WTC11 (cell line): Measurements from ENCODE around the gene CBFB. TPM values are rescaled to one million over a fixed set of nuclear protein-coding genes. Genes with fewer than 3 reads are reported as not detected.

ENCODE experiments used
- ATAC-seq: fragments of 200-7000 bp; cut with Tn5 transposase; 2 replicates; pipeline ENCODE4 v1.10.0; 2021; ENCODE audit warnings: mild to moderate bottlenecking, moderate library complexity
- CTCF ChIA-PET: fragments of 300-600 bp; sonication (Branson Sonifier 250); formaldehyde crosslinking; loops from one replicate; lab custom pipeline; 2021; ENCODE audit warnings: antibody characterized with exemption; lab: Charles Lee
- POLR2A ChIA-PET: fragments of 350-600 bp; sonication (Branson Sonifier 250); formaldehyde crosslinking; loops from one replicate; lab custom pipeline; 2021; ENCODE audit warnings: antibody characterized with exemption; lab: Charles Lee
- DNase-seq: peaks from one replicate; pipeline ENCODE4 v3.0.0; 2021; ENCODE audit warnings: low spot score
- H3K27ac Mint-ChIP-seq: 2 replicates; pipeline ENCODE4 v1.8.0; 2021; ENCODE audit warnings: mixed read lengths
- H3K27me3 Mint-ChIP-seq: 2 replicates; pipeline ENCODE4 v1.8.0; 2021; ENCODE audit warnings: low read depth, mild to moderate bottlenecking, moderate library complexity, mixed read lengths
- H3K36me3 Mint-ChIP-seq: 2 replicates; pipeline ENCODE4 v1.8.0; 2021; ENCODE audit warnings: mixed read lengths
- H3K4me1 Mint-ChIP-seq: 2 replicates; pipeline ENCODE4 v1.8.0; 2022; ENCODE audit warnings: mixed read lengths
- H3K4me3 Mint-ChIP-seq: 2 replicates; pipeline ENCODE4 v1.8.0; 2021; ENCODE audit warnings: mild to moderate bottlenecking, moderate library complexity, mixed read lengths
- H3K9me3 Mint-ChIP-seq: 2 replicates; pipeline ENCODE4 v1.8.0; 2021; ENCODE audit warnings: mixed read lengths
- ATF2 ChIP-seq: sonication (generic); formaldehyde crosslinking; IDR thresholded peaks from 2 replicates; pipeline ENCODE4 v1.8.1; 2022; ENCODE audit warnings: low read depth, missing genetic modification reagents, borderline replicate concordance
- ESRRA ChIP-seq: sonication (generic); formaldehyde crosslinking; IDR thresholded peaks from 2 replicates; pipeline ENCODE4 v1.8.1; 2022; ENCODE audit warnings: mild to moderate bottlenecking, missing genetic modification reagents, borderline replicate concordance
- FOXP4 ChIP-seq: sonication (generic); formaldehyde crosslinking; IDR thresholded peaks from 2 replicates; pipeline ENCODE4 v1.8.0; 2022; ENCODE audit warnings: mild to moderate bottlenecking, missing genetic modification reagents
- GABPB1 ChIP-seq: sonication (generic); formaldehyde crosslinking; IDR thresholded peaks from 2 replicates; pipeline ENCODE4 v1.8.1; 2023; ENCODE audit warnings: mild to moderate bottlenecking, missing genetic modification reagents
- GRHL2 ChIP-seq: fragments of 250-450 bp; sonication (Bioruptor Pico); IDR thresholded peaks from 2 replicates; pipeline ENCODE4 v1.8.0; 2022; ENCODE audit warnings: mild to moderate bottlenecking, moderate library complexity; ENCODE audit not compliant: insufficient replicate concordance, severe bottlenecking
- JUN ChIP-seq: sonication (generic); formaldehyde crosslinking; IDR thresholded peaks from 2 replicates; pipeline ENCODE4 v1.8.0; 2023; ENCODE audit warnings: mild to moderate bottlenecking, missing genetic modification reagents
- PRDM15 ChIP-seq: sonication (generic); formaldehyde crosslinking; IDR thresholded peaks from 2 replicates; pipeline ENCODE4 v1.8.0; 2022; ENCODE audit warnings: missing genetic modification reagents
- RORB ChIP-seq: fragments of 250-450 bp; sonication (Bioruptor Pico); IDR thresholded peaks from 2 replicates; pipeline ENCODE4 v1.9.0; 2021; ENCODE audit warnings: mild to moderate bottlenecking
- SMAD4 ChIP-seq: sonication (generic); formaldehyde crosslinking; IDR thresholded peaks from 2 replicates; pipeline ENCODE4 v1.8.0; 2022; ENCODE audit warnings: mild to moderate bottlenecking, missing genetic modification reagents
- TEAD4 ChIP-seq: sonication (generic); formaldehyde crosslinking; IDR thresholded peaks from 2 replicates; pipeline ENCODE4 v1.8.0; 2022; ENCODE audit warnings: mild to moderate bottlenecking, missing genetic modification reagents
- ZNF232 ChIP-seq: sonication (generic); formaldehyde crosslinking; IDR thresholded peaks from 2 replicates; pipeline ENCODE4 v1.8.0; 2022; ENCODE audit warnings: mild to moderate bottlenecking, missing genetic modification reagents
- total RNA-seq: library from RNA; stranded (reverse); gene quantifications from 3 replicates; pipeline ENCODE4 v1.2.3, GENCODE V29; 2021
- TF ChIP-seq, protein P1 (sequence below): sonication (generic); formaldehyde crosslinking; IDR thresholded peaks from 2 replicates; pipeline ENCODE4 v1.8.1; 2022; ENCODE audit warnings: mild to moderate bottlenecking, missing genetic modification reagents, moderate library complexity, borderline replicate concordance
- TF ChIP-seq, protein P2 (sequence below): sonication (generic); formaldehyde crosslinking; IDR thresholded peaks from 2 replicates; pipeline ENCODE4 v1.8.0; 2023; ENCODE audit warnings: mild to moderate bottlenecking, missing genetic modification reagents

The CBFB gene
- total RNA-seq, 1 experiment from 2014 or later = 36.9 TPM

DNA sequence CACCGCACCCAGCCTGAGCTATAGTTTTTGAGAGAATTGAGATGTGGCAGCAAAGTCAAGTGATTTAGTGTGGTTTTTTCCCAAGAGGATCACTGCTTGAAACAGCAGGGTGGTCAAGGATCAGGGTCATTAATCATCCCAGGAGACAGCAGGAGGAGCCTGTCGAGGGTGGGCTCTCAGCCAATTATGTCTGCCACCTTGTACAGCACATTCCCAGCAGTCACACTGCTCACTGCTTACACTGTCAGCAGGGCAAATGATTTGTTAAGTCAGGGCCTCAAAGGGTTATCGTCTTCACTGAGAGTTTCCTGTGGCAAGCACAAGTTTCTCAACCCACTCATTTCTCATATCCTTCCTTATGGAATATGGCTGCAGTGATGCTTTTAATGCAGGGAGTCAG lies 108.7 kb downstream of the CBFB start (continued):
- TF ChIP-seq, protein P1, sequence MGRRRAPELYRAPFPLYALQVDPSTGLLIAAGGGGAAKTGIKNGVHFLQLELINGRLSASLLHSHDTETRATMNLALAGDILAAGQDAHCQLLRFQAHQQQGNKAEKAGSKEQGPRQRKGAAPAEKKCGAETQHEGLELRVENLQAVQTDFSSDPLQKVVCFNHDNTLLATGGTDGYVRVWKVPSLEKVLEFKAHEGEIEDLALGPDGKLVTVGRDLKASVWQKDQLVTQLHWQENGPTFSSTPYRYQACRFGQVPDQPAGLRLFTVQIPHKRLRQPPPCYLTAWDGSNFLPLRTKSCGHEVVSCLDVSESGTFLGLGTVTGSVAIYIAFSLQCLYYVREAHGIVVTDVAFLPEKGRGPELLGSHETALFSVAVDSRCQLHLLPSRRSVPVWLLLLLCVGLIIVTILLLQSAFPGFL (CRISPR knock-in tag) = no peak
- TF ChIP-seq, all 79 proteins: peak for 0

GRCh38 chr16:67141391-67141790 lies 112.4 kb downstream of the CBFB start:
- H3K4me3 Mint-ChIP-seq = no peak overlapping the region
- ChIA-PET POLR2A (no interaction called here), CTCF (interaction anchor here (0.7 to 1.8 kb wide), 5 partner anchors 9 to 180 kb away, joined by 3 to 7 read pairs (median 4); partner anchors contain the start of genes B3GNT9, CES3 and NOL3)
- H3K27me3 Mint-ChIP-seq = no peaks in the 10 kb centered on the region
- no peaks in the 10 kb centered on the region for H3K9me3 Mint-ChIP-seq
- no peak overlapping the region for H3K27ac Mint-ChIP-seq
- peaks cover 45% of the 10 kb centered on the region for H3K36me3 Mint-ChIP-seq
- H3K4me1 Mint-ChIP-seq = no peaks in the 10 kb centered on the region
- TF ChIP-seq GABPB1 (CRISPR knock-in tag) = no peak
- TF ChIP-seq ZNF232 (CRISPR knock-in tag) = no peak
- no peak for TF ChIP-seq JUN (CRISPR knock-in tag)
- DNase-seq (no peak), ATAC-seq (no peak)

DNA sequence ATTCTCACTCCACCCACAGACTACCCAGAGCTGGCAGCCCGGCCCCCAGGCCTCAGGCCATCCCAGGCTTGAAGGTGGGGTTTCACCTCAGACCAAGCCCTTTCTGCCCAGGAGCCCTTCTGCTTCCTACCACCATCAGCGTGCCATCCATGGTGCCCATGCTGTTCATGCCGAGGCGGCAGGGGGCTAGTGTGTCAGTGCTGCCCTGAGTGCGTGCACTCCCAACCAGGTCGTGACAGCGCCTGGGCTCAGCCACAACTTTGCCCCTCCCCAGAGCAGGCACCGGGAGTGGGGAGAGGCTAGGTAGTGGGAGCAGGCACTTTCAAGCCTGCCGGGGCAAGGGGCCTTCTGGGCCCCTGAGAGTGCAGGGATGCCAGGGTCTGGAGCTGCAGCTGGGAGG lies 113.4 kb downstream of the CBFB start:
- no peaks in the 10 kb centered on the region for H3K27me3 Mint-ChIP-seq
- no peak for TF ChIP-seq SMAD4 (CRISPR knock-in tag)
- TF ChIP-seq, protein P2, sequence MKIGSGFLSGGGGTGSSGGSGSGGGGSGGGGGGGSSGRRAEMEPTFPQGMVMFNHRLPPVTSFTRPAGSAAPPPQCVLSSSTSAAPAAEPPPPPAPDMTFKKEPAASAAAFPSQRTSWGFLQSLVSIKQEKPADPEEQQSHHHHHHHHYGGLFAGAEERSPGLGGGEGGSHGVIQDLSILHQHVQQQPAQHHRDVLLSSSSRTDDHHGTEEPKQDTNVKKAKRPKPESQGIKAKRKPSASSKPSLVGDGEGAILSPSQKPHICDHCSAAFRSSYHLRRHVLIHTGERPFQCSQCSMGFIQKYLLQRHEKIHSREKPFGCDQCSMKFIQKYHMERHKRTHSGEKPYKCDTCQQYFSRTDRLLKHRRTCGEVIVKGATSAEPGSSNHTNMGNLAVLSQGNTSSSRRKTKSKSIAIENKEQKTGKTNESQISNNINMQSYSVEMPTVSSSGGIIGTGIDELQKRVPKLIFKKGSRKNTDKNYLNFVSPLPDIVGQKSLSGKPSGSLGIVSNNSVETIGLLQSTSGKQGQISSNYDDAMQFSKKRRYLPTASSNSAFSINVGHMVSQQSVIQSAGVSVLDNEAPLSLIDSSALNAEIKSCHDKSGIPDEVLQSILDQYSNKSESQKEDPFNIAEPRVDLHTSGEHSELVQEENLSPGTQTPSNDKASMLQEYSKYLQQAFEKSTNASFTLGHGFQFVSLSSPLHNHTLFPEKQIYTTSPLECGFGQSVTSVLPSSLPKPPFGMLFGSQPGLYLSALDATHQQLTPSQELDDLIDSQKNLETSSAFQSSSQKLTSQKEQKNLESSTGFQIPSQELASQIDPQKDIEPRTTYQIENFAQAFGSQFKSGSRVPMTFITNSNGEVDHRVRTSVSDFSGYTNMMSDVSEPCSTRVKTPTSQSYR (CRISPR knock-in tag) = no peak
- TF ChIP-seq GRHL2 = no peak
- TF ChIP-seq RORB = no peak
- no peak for TF ChIP-seq ATF2 (CRISPR knock-in tag)
- TF ChIP-seq FOXP4 (CRISPR knock-in tag) = no peak
- TF ChIP-seq TEAD4 (CRISPR knock-in tag) = no peak
- no peak for TF ChIP-seq ESRRA (CRISPR knock-in tag)
- TF ChIP-seq PRDM15 (CRISPR knock-in tag) = no peak
- ATAC-seq (no peak), DNase-seq (no peak)
- ChIA-PET POLR2A (no interaction called here), CTCF (interaction anchor here (0.7 to 1.8 kb wide), 4 partner anchors 13 to 181 kb away, joined by 3 to 5 read pairs (median 4); partner anchors contain the start of genes CES3 and NOL3)
- no peaks in the 10 kb centered on the region for H3K9me3 Mint-ChIP-seq
- H3K36me3 Mint-ChIP-seq = peaks cover 44% of the 10 kb centered on the region
- H3K4me1 Mint-ChIP-seq = no peaks in the 10 kb centered on the region
- no peak overlapping the region for H3K4me3 Mint-ChIP-seq
- no peak overlapping the region for H3K27ac Mint-ChIP-seq
